ENCODE data around the gene CDK11A.

Gene CDK11A

GRCh38 chr1:1658583-1659549 is 65.3 kb downstream of the CDK11A start, which contains the start of gene CDK11B:
Gene CDK11B, minus strand, starts transcription at chr1:1659004. Its CDS starts 1,519 bp downstream, at chr1:1657485.
- peak; percentile 69 for DNase-seq

Data from NCI-H2081 treated with DMSO at 0.1 percent for 48 hours (cell line).